GM21576 (cell line): Measurements from ENCODE around the gene BEX2.

Experiments used
- ATAC-seq: cut with Tn5 transposase; IDR thresholded peaks from one replicate; pipeline ENCODE4 v1.9.1; 2021; ENCODE audit warnings: mild to moderate bottlenecking, moderate library complexity; ENCODE audit not compliant: unreplicated experiment

Gene BEX2

DNA sequence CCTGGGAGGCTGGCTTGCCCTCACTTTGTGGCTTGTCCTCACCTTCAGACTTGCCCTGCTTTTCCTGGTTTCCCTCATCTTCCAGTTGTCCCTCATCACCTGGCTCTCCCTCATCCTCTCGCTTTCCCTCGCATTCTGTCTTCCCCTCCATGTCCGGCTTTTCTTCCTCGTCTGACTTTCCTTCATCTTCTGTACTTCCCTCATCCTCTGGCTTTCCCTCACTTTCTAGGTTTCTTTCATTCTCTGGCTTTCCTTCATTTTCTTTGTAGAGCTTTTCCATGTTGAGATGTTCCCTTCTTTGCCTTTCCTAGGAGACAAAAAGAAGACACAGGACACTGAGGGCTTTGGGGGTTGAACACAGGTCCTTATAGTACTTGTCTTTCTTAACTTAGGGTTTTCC, 36.5 kb downstream of the BEX2 start:
- ATAC-seq = no peak
